Esophagus mucosa (tissue), 1 donor: ENCODE measurements around the gene TWIST1. TPM values are rescaled to one million over a fixed set of nuclear protein-coding genes. Genes with fewer than 3 reads are reported as not detected.

Source experiments
- ATAC-seq: fragments of 200-7000 bp; cut with Tn5 transposase; one replicate; pipeline ENCODE4 v1.9.1; 2020
- total RNA-seq: library from RNA; stranded (reverse); gene quantifications from one replicate; pipeline ENCODE4 v1.2.4, GENCODE V29; 2023
- donor health status: DM: yes; HTN: yes; CAD: no.

The TWIST1 gene
- 0.64 TPM for total RNA-seq

DNA sequence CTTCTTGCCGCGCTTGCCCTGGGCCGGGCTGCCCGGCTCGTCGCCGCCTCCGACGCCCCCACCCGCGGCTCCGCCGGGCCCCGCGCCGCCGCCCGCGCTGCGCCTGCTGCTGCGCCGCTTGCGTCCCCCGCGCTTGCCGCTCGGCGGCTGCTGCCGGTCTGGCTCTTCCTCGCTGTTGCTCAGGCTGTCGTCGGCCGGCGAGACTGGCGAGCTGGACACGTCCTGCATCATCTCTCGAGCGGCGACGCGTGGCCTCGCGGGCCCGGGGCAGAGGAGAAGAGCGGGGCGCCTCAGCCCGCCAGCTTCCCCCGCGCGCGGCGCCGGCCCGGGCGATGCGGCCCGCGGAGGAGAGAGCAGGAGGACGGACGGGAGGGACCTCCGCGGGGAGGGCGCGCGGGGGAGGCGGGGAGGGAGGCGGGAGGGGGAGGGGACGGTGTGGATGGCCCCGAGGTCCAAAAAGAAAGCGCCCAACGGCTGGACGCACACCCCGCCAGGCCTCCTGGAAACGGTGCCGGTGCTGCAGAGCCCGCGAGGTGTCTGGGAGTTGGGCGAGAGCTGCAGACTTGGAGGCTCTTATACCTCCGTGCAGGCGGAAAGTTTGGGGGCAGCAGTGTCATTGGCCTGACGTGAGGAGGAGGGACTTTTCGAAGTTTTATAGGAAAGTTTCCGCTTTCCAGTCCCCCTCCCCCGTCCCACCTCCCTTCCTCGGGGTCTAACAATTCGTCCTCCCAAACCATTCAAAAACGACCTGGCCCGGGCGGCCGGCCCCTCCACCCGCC is at the start of gene TWIST1:
Gene TWIST1 (minus strand): TSS at position 546 of the 779 bp plus-strand sequence. CDS start 315 bp downstream, at position 231.
- peak; percentile 52 for ATAC-seq

DNA sequence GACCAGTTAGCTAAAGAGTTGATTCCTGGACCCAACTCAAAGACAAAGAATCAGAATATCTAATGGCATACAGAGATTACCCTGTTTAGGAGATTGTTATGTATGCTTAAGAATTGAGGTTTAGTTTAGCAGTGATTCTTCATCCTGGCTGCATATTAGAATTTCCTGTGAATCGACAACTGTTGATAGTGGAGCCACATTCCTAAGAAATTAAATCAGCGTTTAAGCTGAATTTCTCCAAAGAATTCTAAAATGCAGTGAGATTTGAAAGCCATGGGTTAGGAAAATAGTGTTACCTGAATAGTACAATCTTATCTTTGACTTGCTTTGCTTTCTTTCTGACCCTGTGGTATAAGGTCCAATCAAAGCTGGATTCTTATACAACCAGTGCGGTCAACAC is 44.2 kb upstream of the TWIST1 start:
- no peak for ATAC-seq

DNA sequence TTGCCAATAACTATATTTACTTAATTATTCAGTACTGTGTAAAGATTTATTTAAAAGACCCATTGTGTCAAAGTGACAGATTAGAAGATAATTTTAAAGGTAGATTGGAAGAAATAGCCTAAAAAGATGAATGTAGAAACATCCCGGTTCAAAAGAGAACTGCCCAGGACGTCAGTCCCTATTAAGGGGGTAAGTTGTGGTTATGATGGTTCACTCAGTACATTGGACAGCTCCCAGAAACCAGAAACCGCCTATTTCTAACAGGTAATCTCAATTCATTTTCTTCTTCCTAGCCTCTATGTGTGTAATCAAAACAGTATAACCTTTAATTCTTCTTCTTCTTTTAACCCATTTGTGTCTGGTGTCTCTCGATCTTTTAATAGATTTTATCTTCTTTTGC is 29.3 kb upstream of the TWIST1 start:
- no peak for ATAC-seq

DNA sequence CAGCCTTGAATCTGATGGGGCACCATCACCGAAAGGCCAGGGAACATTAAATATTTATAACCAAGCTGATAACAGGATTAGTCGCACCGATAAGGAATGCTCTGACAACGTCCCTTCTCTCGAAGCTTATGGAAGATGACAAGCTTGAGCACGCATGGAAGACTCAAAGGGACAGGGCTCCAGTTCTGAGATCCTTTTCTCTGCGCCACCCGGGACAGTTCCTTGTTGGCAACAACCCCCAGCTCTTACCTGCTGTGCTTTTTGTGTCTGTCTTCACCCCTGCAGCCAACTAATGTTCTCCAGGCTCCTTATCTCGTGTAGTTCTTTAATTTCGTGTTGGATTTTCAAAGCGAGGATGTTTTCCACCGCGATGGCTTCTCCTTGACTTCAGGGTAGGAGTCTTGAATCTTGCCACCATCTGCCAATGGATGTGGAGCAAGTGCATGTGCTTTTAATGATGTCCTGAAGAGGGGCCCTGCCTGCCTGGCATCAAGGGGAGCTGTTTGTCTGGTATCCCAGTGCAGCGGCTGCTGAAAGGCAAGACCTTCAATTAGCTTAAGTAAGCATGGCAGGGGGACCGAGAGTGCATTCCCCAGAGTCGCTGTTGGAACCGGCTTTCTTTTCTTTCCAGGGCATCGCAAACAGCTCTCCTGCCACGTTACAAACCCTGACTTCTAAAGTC is 28.1 kb upstream of the TWIST1 start:
- no peak for ATAC-seq

DNA sequence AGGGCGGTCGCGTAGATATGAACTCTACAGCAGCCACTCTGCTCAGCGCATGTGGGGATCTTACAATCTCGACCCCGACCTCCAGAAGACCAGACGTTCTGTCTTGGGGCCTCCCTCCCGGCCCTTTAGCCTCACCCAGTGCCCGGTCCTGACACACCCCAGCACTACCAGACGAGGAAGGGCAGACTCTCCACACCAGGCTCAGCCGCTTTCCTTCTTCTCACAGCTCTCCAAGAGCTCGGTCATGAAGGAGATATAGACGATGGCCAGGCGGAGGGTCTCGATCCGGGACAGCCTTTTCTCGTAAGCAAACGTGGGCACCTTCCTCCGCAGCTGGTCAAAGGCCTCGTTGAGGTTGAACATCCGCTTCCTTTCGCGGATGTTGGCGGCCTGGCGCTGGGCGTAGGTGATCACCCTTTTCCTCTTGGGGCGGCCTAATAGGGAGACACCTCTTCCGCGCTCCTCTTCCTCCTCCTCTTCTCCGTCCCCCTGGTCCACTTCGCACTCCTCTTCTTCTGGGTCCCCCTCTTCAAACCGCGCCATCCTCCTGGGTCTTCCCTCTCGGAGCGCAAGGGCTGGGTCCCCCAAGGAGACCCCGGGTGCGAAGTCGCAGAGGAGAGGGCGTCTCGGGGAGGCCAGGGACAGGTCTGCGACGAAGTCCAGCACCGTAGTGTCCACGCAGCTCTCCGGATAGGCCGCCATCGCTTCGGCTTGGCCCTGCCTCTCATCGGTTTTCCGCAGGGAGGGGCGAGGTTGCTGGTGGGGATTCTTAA is 27.4 kb upstream of the TWIST1 start, which contains the start of gene FERD3L:
Gene FERD3L (minus strand): TSS at position 761 of the 773 bp plus-strand sequence. CDS start 59 bp downstream, at position 702.
- no peak for ATAC-seq

DNA sequence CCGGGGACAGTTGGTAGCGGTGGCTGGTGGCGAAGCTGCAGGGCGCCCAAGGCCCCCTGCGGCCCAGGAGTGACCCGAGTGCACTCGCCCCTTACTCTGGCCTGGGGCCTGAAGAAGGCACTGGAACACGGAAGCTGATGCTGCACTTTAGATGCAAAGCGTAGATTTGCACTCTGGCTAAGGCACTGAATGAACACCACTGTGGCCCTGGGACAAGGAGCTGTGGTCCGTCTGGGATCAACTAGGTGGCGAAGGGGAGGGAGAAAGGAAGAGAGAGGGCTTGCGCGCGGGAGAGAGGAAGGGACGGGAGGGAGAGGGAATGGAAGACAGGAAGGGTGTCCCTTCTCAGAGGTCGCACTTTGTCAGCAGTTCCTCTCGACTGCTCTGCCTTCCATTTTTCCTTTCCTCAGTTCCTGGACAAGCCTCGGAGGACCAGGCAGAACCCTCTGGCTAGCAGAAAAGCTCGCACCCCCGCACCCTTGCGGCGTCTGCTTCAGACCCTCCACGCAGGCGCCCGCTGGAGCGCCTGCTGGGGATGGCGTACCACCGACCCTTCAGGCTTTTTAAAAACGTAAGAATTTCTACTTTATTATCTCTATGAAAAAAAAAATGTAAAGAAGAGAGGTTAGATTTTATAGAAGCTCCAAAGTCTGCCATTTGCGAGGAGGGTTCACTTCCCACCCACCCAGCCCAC is 26.6 kb upstream of the TWIST1 start:
- ATAC-seq = no peak

DNA sequence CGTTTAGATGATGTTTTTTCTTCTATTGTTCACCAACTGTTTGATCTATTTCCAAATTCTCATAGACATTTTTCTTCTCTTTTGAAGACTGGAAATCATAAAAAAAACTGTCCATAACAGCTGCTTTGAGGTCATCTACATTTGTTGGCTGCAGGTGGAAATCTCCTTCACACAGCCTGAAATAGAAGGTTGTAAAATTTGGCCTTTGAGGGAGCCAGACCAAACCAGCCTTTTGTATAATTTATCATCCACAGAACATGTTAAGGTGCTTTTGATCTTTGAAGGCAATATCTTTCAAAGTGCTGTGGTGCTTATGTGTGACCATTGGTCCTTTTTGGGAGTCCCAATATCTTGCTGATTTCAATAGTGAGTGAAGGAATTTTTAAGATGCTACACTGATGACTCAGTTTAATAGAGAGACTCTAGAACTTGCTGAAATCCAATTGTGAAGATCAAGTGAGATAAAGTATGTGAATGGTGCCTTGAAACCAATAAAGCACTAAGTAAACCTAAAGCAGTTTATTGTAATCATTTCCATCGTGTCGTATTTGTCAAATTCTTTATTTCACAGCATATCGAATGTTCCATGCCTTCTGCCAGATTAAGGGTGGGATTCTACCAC is 22.4 kb upstream of the TWIST1 start:
- no peak for ATAC-seq

DNA sequence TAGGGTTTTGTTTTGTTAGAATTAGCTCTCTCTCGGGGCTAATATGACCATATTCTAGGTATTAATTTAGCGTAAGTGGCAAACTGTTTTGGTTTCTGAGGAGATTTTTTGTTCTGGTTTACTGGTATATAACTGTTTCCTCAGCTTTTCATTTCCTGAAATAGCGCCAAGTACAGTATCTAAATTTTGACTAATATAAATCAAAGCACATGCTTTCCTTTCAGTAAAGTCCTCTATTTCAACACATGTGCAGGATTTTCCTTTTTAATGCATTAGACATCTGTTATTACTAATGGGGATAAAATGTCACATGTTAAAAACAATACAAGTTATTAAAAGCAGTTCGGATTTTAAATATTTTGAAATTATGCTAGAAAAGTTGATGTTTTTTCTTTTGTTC is 16.4 kb upstream of the TWIST1 start:
- no peak for ATAC-seq

DNA sequence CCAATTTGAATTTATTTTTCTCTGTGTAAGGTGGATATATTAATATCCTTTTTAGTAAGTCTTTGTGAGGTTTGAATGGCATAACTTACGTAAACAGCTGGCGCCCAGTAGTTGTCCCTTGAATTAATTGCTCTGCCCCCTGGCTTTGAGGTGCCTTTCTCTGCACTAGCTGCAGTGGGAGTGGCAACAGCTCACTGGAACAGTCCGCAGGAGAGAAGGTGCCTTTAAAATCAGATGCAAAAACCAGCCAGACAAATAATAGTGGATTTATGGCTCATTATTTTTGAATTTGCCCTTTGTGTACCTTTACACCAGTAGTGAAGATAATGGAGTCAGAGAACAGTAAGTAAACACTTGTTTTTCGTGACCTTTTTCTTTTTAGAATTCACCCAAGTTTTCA is 16.0 kb upstream of the TWIST1 start:
- ATAC-seq = no peak

DNA sequence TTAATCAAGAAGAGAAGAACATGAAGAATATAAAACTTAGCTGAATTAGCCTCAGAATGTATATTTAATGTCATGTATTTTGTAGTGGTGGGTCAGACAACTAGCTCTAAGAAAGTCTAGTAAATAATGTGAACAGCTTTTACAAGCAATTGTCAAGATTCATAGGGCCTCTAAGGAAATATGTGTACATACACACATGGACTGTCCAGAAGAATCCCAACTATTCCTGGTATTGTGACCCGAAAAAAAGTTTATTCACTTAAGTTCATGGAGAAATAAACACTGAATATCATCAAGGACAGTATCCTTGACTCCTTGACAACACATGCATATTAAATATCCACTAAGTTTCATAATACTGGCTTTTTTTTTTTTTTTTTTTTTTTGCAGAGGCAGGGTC is 11.4 kb upstream of the TWIST1 start:
- ATAC-seq = no peak

DNA sequence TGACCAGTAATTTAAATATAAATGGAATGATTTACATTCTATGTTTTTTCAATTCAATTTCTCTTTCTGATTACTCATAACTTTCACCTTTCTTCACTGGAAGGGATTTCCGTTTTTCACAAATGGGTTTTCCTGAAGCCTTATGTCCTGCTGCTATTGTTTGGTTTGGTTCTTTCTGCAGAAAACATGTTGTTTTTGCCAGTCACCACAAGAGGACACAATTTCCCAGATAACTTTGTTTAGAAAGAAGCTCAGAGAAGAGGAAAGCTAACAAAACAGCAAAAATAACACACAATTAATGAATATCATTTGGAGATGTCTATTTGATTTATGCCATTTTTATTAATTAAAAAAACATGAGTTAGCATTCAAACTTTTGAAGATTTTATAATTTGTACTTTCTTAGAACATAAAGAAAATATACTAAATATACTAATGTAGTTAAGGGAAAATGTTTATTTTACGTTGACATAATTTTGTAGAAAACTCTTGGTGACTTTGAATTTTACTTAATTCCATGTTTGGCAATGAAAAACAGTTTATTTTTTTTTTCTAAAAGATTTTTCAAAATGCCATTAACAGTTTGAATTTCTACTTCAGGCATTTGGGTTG is 4.6 kb upstream of the TWIST1 start:
- no peak for ATAC-seq

DNA sequence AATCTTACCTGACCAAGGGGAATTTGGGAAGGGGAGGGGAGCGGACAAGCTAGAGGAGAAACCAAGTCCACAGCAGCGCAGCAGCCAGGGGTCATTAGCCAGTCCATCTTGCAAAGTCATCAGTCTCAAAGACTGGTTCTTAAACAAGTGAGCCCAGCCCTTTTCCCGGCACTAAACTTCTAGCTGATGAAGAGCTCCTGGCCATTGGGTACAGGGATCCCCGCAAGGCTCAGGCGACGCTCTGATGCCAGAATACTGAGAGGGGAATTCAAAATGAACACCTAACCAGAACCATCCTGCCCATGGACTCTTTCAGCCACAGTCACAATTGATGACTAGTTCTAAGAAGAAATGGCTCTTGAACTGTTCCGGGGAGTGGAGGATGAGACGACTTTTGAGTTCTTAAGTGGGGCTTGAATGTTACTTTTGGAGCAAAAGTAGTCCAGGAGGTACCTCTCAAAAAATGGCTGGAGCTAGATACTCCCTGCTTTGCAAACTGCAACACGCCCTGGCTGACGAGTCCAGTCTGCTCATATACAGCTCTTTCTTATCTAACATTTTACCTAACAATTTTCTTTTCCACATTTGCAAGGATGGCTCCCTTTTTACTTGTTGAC is 2.5 kb upstream of the TWIST1 start:
- ATAC-seq = no peak

DNA sequence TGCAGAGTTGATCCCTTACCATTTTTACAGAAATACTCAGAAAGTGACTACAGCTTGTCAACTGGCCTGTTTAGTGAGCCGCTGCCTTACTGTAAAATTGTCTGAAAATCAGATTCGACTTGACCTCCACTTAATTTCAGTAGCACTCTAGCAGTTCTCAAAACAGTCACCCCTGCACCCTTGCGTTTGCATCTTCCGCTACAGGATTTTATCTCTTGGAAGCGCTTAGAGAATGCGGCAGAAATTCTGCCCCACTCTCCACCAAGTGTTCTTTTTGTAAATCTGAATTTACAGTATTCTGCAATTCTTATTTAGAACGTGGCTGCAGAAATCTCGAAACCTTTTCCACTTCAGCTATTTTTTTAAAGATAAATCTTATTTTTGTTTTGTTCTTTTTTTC is 1.9 kb upstream of the TWIST1 start:
- ATAC-seq = no peak

DNA sequence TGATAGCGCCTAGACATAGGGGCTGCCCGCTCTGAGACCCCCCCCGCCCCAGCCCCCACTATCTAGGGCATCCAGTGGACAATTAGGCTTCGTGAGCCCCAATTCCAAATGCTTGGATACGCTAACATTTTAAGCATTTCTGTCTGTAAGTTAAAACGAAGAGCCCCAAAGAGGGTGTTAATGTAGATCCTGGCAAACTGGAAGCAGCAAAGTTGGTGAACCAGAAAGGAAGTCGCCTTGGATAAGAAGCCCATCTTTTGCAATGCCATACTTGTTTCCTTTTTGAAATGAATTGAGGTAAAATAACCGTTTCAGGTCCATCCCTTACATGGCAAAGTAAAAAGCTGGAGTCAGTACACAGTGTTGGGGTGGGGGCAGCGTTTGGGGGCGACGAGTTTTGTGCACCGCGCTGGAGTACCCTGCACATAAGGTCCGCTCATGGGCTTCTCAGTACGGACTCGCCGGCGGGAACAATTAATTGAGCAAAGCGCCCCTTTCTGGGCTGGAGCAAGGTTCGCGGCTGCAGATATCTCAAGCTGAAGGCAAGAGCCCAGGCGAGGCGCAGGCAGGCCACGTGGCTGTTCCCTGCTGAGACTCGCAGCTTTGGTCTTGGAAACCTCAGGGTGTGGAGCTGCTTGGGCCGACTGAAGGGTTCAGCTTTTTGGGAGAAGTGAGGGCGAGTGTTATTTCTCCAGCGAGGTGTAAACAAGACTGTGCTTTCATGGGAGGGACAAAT is 1.4 kb upstream of the TWIST1 start:
- no peak for ATAC-seq

DNA sequence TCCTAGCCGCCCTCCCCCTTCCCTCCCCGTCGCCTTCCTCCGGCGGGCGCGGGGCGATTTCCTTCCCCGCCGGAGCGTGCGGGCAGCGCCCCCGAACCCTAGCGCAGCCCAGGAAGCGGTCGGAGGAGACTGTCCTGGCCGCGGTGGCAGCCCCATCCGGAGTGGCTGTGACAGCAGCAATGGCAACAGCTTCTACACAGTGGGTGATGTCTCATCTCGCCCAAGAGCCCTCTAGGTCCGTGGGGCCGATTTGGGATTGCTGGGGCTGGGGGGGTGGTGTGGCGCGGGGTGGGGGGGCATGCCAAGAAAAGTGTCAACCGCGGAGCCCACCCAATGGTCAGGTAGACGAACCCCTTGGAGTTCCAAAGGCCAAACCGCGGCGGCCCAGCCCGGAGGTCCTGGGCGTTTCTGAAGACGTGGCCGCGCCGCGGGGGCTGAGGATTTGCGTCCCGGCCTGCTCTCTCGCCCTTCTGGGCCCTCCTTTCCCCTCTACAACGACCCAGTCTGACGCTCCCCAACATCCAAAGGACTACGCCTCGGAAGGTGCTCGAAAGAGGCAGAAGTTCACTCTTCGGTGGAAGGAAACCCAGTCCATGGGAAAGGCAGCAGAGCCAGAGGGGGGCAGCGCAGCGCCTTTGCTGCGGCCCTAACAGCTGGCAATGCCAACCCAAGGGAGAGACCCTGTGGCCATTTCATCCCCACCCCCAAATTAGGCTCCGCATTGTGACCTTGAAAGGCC is 603 bp upstream of the TWIST1 start:
- peak; percentile 28 for ATAC-seq

DNA sequence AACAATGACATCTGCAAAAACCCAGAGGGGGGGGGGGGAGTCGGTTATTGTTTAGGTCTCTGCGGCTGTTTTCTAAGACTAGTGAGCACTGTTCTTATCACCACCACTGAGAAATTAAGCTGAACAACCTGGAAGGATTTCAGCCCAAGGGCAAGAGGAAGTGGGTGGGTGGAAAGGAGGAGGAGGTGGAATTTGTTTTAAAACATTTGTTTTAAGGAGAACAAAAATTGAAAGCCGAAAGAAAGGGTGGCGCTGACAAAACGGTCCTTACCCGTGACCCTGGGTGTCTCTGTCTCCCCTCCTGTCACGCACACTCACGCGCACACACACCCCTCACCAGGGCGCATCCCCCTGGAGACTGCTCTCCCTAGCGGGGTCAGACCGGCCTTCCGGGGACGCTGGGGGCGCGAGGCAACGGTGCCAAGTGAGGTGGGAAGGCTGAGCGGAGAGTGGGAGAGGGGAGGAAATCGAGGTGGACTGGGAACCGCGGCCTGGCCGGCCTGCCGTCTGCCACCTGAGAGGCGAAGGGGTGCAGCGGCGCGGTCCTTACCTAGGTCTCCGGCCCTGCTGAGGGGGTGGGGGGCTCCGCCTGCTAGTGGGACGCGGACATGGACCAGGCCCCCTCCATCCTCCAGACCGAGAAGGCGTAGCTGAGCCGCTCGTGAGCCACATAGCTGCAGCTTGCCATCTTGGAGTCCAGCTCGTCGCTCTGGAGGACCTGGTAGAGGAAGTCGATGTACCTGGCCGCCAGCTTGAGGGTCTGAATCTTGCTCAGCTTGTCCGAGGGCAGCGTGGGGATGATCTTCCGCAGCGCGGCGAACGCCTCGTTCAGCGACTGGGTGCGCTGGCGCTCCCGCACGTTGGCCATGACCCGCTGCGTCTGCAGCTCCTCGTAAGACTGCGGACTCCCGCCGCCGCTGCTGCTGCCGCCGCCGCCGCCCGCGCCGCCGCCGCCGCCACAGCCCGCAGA is 1.0 kb downstream of the TWIST1 start:
- ATAC-seq = no peak

DNA sequence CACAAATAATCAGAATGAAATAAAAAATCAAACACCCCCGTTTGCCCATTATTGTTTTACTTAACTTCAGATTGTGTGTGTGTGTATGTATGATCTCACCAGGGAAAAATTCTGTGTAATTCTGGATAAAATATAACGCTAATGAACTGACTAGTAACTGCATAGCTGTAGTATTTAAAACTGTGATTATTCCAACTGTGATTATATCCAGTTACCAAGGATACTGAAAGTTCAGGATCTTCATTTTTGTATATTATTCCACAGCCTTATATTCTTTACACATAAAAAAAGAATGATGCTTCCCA is 2.9 kb downstream of the TWIST1 start:
- no peak for ATAC-seq

DNA sequence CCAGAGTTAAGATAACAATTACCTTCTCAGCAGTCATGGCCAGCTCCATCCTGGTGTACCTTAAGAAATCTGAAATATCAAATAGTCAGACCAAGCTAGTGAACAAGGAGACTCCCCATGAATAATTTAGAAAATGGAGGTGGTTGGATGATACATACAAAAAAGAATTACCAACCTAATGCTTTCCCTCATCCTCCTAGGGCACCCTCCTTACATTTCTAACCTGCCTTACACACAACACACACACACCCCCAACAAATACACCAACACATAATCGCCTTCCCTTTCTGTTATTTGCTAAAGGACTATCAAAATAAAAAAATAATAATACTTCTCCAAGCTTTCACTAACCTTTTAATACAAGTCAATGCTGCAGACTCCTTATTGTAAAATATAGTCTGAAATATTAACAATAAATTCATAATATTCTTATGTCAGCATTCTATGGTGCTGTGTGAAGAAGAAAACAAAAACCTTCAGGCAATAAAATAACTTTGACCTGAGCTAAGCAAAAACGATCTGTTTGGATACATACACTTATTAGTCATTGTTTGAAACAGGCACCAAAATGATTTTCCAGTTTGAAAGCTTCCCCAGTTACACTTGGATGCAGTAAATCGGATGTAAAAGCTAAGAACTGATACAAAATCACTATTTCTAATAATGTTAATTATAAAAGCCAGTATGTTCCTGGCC is 3.4 kb downstream of the TWIST1 start:
- no peak for ATAC-seq
